Measurements from ENCODE around the gene SPHKAP.

DNA sequence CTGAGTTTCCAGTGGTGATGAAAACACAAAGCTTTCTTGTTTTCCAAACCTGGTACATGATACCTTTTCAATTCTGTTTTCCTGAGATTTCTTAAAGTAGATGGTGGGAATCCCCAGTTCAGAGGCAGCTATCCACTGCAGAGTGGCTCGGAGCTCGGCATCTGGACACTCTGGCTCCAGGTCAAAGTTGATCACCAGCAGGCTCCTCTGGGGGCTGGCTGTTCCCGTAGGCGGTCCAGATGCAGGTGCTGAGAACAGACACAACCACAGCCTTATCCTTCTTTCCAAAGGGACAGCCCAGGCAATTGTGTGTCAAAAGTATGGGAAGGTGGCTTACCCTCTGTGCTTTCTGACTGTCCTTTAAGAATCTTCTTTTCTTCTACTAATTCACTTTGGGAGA lies 190.6 kb downstream of the SPHKAP start:
- TF ChIP-seq RAD21 (IDR thresholded peaks at IDR 0.05; ENCODE audit: low read length) = no peak
- no peak for TF ChIP-seq RFX5 (IDR thresholded peaks at IDR 0.05; ENCODE audit: low read depth, low read length)
- TF ChIP-seq, protein P1, sequence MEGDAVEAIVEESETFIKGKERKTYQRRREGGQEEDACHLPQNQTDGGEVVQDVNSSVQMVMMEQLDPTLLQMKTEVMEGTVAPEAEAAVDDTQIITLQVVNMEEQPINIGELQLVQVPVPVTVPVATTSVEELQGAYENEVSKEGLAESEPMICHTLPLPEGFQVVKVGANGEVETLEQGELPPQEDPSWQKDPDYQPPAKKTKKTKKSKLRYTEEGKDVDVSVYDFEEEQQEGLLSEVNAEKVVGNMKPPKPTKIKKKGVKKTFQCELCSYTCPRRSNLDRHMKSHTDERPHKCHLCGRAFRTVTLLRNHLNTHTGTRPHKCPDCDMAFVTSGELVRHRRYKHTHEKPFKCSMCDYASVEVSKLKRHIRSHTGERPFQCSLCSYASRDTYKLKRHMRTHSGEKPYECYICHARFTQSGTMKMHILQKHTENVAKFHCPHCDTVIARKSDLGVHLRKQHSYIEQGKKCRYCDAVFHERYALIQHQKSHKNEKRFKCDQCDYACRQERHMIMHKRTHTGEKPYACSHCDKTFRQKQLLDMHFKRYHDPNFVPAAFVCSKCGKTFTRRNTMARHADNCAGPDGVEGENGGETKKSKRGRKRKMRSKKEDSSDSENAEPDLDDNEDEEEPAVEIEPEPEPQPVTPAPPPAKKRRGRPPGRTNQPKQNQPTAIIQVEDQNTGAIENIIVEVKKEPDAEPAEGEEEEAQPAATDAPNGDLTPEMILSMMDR (conservative IDR thresholded peaks at IDR 0.05; ENCODE audit: low read depth, low read length) = no peak
- TF ChIP-seq CEBPB (IDR thresholded peaks at IDR 0.05; ENCODE audit: low read depth, low read length) = no peak
- no peak for TF ChIP-seq POLR2A (IDR thresholded peaks at IDR 0.05; ENCODE audit: low read depth, low read length)
- TF ChIP-seq CHD1 (IDR thresholded peaks at IDR 0.05; ENCODE audit: low read depth, low read length) = no peak
- no peak for TF ChIP-seq RCOR1 (IDR thresholded peaks at IDR 0.05; ENCODE audit: insufficient replicate concordance, low read length)
- TF ChIP-seq FOS (IDR thresholded peaks at IDR 0.05; ENCODE audit: low read depth, low read length) = no peak

All from IMR-90 (cell line).